GM12873 (cell line): ENCODE measurements around the gene ROBO1.

Source experiments
- TF ChIP-seq, protein P1 (sequence below): IDR thresholded peaks from 2 replicates; pipeline ENCODE4 v1.5.1; 2012; ENCODE audit warnings: low read depth, mild to moderate bottlenecking, moderate library complexity, low read length, control low read depth; ENCODE audit not compliant: insufficient read depth; ENCODE audit errors: missing control alignments

The ROBO1 gene

GRCh38 chr3:78882251-78882650 is 885.5 kb downstream of the ROBO1 start:
- TF ChIP-seq, protein P1, sequence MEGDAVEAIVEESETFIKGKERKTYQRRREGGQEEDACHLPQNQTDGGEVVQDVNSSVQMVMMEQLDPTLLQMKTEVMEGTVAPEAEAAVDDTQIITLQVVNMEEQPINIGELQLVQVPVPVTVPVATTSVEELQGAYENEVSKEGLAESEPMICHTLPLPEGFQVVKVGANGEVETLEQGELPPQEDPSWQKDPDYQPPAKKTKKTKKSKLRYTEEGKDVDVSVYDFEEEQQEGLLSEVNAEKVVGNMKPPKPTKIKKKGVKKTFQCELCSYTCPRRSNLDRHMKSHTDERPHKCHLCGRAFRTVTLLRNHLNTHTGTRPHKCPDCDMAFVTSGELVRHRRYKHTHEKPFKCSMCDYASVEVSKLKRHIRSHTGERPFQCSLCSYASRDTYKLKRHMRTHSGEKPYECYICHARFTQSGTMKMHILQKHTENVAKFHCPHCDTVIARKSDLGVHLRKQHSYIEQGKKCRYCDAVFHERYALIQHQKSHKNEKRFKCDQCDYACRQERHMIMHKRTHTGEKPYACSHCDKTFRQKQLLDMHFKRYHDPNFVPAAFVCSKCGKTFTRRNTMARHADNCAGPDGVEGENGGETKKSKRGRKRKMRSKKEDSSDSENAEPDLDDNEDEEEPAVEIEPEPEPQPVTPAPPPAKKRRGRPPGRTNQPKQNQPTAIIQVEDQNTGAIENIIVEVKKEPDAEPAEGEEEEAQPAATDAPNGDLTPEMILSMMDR: no peak

DNA sequence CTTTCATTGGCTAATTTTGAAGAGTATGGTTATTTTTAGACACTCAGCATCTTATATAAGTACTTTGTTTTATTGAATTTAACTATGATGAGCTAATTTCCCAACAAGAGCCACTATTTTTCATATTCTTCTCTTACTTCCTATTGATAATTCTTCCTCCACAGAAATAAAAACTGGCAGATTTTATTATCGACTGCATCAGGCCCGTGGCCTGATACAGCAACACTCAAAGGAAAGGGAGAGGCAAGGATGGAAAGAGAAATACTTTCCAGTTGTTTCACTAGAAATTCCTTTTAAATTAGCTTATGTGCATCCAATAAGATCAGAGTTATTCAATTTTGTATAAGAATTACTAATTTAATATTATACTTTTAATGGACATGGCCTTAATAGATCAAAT is 886.3 kb downstream of the ROBO1 start:
- TF ChIP-seq, protein P1: no peak

DNA sequence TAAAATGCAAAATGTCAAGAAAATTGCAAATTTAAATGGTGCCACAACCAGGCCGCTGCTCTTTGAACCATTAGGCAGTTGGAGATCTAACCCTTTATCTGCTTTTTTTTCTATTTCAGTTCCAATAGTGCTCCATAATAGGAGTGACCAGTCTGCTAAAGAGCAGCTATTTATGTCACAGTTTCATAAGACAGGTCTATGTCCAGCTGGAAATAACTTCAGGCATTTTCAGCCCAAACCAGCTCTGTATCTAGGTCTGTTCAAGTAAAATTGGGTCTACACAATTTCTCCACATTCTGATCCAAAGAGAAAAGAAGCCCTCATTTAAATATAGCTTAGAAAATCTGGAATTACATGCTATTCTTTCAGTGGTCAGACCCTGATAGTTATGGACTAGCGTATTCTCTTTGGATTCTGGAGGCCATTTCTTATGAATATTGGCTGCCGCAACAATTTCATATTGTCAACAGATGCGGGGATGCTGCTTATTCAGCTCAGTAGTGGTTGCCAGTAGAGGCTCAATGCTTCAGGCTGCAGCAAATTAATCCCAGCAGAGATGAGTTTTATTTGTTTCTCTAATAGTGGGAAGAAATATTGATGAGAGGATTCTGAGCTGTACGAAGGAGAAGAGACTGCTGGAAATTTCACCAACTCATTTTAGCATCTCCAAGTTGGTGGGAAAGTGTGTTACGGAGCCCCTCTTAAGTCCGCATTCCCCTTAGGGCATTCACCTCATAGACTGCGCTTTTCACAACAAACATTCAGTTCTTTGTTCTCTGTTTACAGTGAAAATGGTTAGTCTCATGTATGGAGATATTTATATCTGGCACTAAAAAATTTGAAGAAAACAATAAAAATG is 887.0 kb downstream of the ROBO1 start:
- TF ChIP-seq, protein P1: no peak

GRCh38 chr3:78879295-78879860 is 888.4 kb downstream of the ROBO1 start:
- TF ChIP-seq, protein P1: no peak

- TF ChIP-seq, protein P1: no peak
These were observed 889.0 kb downstream of the ROBO1 start for GRCh38 chr3:78878789-78879188.

DNA sequence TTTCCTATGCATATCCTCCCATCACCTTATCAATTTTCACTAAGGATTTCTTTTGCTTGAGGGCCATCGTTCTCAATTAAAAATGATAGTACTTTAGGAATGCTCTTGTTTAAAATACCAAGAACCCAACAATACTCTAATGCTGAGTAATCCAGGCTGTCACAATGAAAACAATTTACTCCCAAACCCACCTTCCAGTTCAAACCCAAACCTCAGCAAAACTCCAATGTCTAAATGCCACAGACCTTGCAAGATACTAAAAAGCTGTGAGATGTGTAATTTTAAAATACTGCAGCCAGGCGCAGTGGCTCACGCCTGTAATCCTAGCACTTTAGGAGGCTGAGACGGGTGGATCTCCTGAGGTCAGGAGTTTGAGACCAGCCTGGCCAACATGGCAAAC is 889.8 kb downstream of the ROBO1 start:
- TF ChIP-seq, protein P1: no peak

- TF ChIP-seq, protein P1: no peak
These were observed 891.9 kb downstream of the ROBO1 start for GRCh38 chr3:78875851-78876250.
